ENCODE results near the gene ABCB1. TPM values are rescaled to one million over a fixed set of nuclear protein-coding genes. Genes with fewer than 3 reads are reported as not detected.

The ABCB1 gene
- total and polyA plus RNA-seq, 2 of the 13 experiments (the other 11 are each of a cell fraction or from before 2014, with no cell fraction given), result 42.8 to 52.6 TPM

DNA sequence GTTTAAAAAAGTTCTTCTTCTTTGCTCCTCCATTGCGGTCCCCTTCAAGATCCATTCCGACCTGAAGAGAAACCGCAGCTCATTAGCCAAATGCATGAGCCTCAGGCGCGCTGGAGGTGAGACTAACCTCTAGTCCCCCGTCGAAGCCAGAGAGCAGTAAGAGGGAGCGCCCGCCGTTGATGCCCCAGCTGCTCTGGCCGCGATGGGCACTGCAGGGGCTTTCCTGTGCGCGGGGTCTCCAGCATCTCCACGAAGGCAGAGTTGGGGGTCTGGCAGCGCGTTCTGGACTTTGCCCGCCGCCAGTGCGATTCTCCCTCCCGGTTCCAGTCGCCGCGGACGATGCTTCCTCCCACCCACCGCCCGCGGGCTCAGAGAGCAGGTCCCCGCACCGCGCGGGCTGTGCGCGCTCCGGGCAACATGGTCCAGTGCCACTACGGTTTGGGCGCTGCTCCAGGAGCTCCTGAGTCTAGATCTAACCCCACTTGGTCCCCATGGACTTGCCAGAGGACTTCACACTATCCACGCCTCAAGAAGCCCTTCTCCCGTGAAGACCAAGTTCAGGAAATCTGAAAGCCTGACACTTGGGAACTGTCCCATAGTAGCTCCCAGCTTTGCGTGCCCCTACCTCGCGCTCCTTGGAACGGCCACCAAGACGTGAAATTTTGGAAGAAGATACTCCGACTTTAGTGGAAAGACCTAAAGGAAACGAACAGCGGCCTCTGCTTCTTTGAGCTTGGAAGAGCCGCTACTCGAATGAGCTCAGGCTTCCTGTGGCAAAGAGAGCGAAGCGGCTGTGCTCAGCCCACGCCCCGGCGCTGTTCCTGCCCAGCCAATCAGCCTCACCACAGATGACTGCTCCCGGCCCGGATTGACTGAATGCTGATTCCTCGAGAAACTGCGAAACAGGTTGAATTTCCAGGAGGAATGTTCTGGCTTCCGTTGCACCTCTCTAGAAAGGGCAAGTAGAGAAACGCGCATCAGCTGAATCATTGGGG, at the start of gene ABCB1 (continued):
- TF ChIP-seq ZNF775 (CRISPR knock-in tag; IDR thresholded peaks at IDR 0.05; ENCODE audit: borderline replicate concordance), result 0 out of 2 replicates have a peak, but pooled peaks have one; percentile 58
- TF ChIP-seq, protein P1, sequence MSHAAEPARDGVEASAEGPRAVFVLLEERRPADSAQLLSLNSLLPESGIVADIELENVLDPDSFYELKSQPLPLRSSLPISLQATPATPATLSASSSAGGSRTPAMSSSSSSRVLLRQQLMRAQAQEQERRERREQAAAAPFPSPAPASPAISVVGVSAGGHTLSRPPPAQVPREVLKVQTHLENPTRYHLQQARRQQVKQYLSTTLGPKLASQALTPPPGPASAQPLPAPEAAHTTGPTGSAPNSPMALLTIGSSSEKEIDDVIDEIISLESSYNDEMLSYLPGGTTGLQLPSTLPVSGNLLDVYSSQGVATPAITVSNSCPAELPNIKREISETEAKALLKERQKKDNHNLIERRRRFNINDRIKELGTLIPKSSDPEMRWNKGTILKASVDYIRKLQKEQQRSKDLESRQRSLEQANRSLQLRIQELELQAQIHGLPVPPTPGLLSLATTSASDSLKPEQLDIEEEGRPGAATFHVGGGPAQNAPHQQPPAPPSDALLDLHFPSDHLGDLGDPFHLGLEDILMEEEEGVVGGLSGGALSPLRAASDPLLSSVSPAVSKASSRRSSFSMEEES (CRISPR knock-in tag; IDR thresholded peaks at IDR 0.05), result no peak
- TF ChIP-seq, protein P2, sequence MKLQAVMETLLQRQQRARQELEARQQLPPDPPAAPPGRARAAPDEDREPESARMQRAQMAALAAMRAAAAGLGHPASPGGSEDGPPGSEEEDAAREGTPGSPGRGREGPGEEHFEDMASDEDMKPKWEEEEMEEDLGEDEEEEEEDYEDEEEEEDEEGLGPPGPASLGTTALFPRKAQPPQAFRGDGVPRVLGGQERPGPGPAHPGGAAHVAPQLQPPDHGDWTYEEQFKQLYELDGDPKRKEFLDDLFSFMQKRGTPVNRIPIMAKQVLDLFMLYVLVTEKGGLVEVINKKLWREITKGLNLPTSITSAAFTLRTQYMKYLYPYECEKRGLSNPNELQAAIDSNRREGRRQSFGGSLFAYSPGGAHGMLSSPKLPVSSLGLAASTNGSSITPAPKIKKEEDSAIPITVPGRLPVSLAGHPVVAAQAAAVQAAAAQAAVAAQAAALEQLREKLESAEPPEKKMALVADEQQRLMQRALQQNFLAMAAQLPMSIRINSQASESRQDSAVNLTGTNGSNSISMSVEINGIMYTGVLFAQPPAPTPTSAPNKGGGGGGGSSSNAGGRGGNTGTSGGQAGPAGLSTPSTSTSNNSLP (IDR thresholded peaks at IDR 0.05; ENCODE audit: low read depth, low read length), result no peak
- TF ChIP-seq SKI (IDR thresholded peaks at IDR 0.05; ENCODE audit: partially characterized antibody), result no peak
- no peak for TF ChIP-seq ZFP62 (CRISPR knock-in tag; IDR thresholded peaks at IDR 0.05)
- TF ChIP-seq MYNN (CRISPR knock-in tag; IDR thresholded peaks at IDR 0.05; ENCODE audit: low read depth), result no peak
- TF ChIP-seq, protein P3, sequence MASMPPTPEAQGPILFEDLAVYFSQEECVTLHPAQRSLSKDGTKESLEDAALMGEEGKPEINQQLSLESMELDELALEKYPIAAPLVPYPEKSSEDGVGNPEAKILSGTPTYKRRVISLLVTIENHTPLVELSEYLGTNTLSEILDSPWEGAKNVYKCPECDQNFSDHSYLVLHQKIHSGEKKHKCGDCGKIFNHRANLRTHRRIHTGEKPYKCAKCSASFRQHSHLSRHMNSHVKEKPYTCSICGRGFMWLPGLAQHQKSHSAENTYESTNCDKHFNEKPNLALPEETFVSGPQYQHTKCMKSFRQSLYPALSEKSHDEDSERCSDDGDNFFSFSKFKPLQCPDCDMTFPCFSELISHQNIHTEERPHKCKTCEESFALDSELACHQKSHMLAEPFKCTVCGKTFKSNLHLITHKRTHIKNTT (CRISPR knock-in tag; IDR thresholded peaks at IDR 0.05), result no peak
- no peak for TF ChIP-seq KLF15 (CRISPR knock-in tag; IDR thresholded peaks at IDR 0.05; ENCODE audit: borderline replicate concordance)
- TF ChIP-seq, protein P4, sequence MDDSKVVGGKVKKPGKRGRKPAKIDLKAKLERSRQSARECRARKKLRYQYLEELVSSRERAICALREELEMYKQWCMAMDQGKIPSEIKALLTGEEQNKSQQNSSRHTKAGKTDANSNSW (CRISPR knock-in tag; IDR thresholded peaks at IDR 0.05; ENCODE audit: borderline replicate concordance), result no peak
- no peak for TF ChIP-seq MBNL3 (CRISPR knock-in tag; conservative IDR thresholded peaks at IDR 0.05)
- no peak for TF ChIP-seq PHF20 (CRISPR knock-in tag; IDR thresholded peaks at IDR 0.05)
- peak; percentile 25 for TF ChIP-seq IKZF4 (CRISPR knock-in tag; IDR thresholded peaks at IDR 0.05; ENCODE audit: borderline replicate concordance, low read depth, not compliant biosample characterization)
- TF ChIP-seq MEIS1 (CRISPR knock-in tag; IDR thresholded peaks at IDR 0.05; ENCODE audit: borderline replicate concordance), result peak; percentile 56
- TF ChIP-seq, protein P5, sequence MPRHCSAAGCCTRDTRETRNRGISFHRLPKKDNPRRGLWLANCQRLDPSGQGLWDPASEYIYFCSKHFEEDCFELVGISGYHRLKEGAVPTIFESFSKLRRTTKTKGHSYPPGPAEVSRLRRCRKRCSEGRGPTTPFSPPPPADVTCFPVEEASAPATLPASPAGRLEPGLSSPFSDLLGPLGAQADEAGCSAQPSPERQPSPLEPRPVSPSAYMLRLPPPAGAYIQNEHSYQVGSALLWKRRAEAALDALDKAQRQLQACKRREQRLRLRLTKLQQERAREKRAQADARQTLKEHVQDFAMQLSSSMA (CRISPR knock-in tag; IDR thresholded peaks at IDR 0.05), result no peak
- no peak for TF ChIP-seq ZFP1 (CRISPR knock-in tag; IDR thresholded peaks at IDR 0.05)
- TF ChIP-seq, protein P6, sequence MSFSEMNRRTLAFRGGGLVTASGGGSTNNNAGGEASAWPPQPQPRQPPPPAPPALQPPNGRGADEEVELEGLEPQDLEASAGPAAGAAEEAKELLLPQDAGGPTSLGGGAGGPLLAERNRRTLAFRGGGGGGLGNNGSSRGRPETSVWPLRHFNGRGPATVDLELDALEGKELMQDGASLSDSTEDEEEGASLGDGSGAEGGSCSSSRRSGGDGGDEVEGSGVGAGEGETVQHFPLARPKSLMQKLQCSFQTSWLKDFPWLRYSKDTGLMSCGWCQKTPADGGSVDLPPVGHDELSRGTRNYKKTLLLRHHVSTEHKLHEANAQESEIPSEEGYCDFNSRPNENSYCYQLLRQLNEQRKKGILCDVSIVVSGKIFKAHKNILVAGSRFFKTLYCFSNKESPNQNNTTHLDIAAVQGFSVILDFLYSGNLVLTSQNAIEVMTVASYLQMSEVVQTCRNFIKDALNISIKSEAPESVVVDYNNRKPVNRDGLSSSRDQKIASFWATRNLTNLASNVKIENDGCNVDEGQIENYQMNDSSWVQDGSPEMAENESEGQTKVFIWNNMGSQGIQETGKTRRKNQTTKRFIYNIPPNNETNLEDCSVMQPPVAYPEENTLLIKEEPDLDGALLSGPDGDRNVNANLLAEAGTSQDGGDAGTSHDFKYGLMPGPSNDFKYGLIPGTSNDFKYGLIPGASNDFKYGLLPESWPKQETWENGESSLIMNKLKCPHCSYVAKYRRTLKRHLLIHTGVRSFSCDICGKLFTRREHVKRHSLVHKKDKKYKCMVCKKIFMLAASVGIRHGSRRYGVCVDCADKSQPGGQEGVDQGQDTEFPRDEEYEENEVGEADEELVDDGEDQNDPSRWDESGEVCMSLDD (CRISPR knock-in tag; IDR thresholded peaks at IDR 0.05; ENCODE audit: borderline replicate concordance), result no peak
- TF ChIP-seq ZBTB1 (CRISPR knock-in tag; IDR thresholded peaks at IDR 0.05; ENCODE audit: borderline replicate concordance), result no peak
- TF ChIP-seq NAIF1 (CRISPR knock-in tag; IDR thresholded peaks at IDR 0.05; ENCODE audit: borderline replicate concordance), result peak; percentile 43; the same call in 1 of the 2 replicates
- TF ChIP-seq TBX2 (CRISPR knock-in tag; IDR thresholded peaks at IDR 0.05; ENCODE audit: borderline replicate concordance), result peak; percentile 35; the same call in 1 of the 2 replicates
- no peak for TF ChIP-seq ZNF264 (CRISPR knock-in tag; IDR thresholded peaks at IDR 0.05)
